Keratinocyte (primary cell): ENCODE measurements around the gene HEG1. TPM values are rescaled to one million over a fixed set of nuclear protein-coding genes. Genes with fewer than 3 reads are reported as not detected.

ENCODE experiments used
- DNase-seq: peaks from one replicate; pipeline ENCODE4 v3.0.0-alpha.2; 2011; ENCODE audit warnings: low read depth, missing footprints, low spot score
- FAIRE-seq: peaks from 2 replicates; lab custom pipeline; 2011; peaks lifted over from hg19 to GRCh38; lab: Jason Lieb, UNC
- H2AFZ ChIP-seq: 2 replicates; pipeline ENCODE4 v1.6.0; 2012; ENCODE audit warnings: low read length, control low read depth, inconsistent platforms; ENCODE audit not compliant: control insufficient read depth
- H3K27ac ChIP-seq: 2 replicates; pipeline ENCODE4 v1.5.1; 2011; ENCODE audit warnings: low read length; ENCODE audit not compliant: control insufficient read depth, insufficient read depth
- H3K27me3 ChIP-seq: 3 replicates; pipeline ENCODE4 v1.6.0; 2011; ENCODE audit warnings: low read length; ENCODE audit not compliant: control insufficient read depth, insufficient read depth; ENCODE audit errors: extremely low read depth
- H3K36me3 ChIP-seq, 2 experiments: 2 replicates in 1 of 2; 3 replicates in 1 of 2; pipeline ENCODE4 v1.5.1; 2011; ENCODE audit warnings: low read length in 2 of 2, mild to moderate bottlenecking in 1 of 2; ENCODE audit not compliant: control insufficient read depth in 2 of 2, insufficient read depth in 2 of 2; ENCODE audit errors: extremely low read depth in 1 of 2
- H3K4me1 ChIP-seq: 3 replicates; pipeline ENCODE4 v1.5.1; 2011; ENCODE audit warnings: low read length; ENCODE audit not compliant: control insufficient read depth, insufficient read depth; ENCODE audit errors: extremely low read depth
- H3K4me2 ChIP-seq: 3 replicates; pipeline ENCODE4 v1.6.0; 2011; ENCODE audit warnings: low read depth, low read length; ENCODE audit not compliant: control insufficient read depth, insufficient read depth; ENCODE audit errors: extremely low read depth
- H3K4me3 ChIP-seq, 3 experiments: fragments of 200-600 bp in 1 of 3; sonication (generic) in 1 of 3; 2 replicates in 2 of 3; 3 replicates in 1 of 3; pipeline ENCODE4 v1.5.1; 2011 to 2016; ENCODE audit warnings: low read length in 3 of 3, mild to moderate bottlenecking in 3 of 3, control low read depth in 2 of 3, inconsistent platforms in 1 of 3, low read depth in 1 of 3, mixed read lengths in 1 of 3, mixed run types in 1 of 3, moderate library complexity in 1 of 3; ENCODE audit not compliant: control insufficient read depth in 2 of 3, insufficient read depth in 2 of 3; ENCODE audit errors: extremely low read depth in 1 of 3
- H3K79me2 ChIP-seq: 2 replicates; pipeline ENCODE4 v1.6.0; 2012; ENCODE audit warnings: low read length; ENCODE audit not compliant: control insufficient read depth, insufficient read depth
- H3K9ac ChIP-seq: 3 replicates; pipeline ENCODE4 v1.6.0; 2011; ENCODE audit warnings: low read length; ENCODE audit not compliant: control insufficient read depth, insufficient read depth; ENCODE audit errors: extremely low read depth
- H3K9me1 ChIP-seq: 3 replicates; pipeline ENCODE4 v1.6.0; 2011; ENCODE audit warnings: low read length; ENCODE audit not compliant: control insufficient read depth, insufficient read depth; ENCODE audit errors: extremely low read depth
- H3K9me3 ChIP-seq: 2 replicates; pipeline ENCODE4 v1.5.1; 2012; ENCODE audit warnings: low read depth, low read length; ENCODE audit not compliant: control insufficient read depth
- H4K20me1 ChIP-seq: 3 replicates; pipeline ENCODE4 v1.6.0; 2011; ENCODE audit warnings: low read length; ENCODE audit not compliant: control insufficient read depth, insufficient read depth; ENCODE audit errors: extremely low read depth
- CTCF ChIP-seq, 3 experiments: IDR thresholded peaks in 1 of 3; conservative IDR thresholded peaks in 1 of 3; optimal IDR thresholded peaks in 1 of 3; 2 replicates in 2 of 3; 3 replicates in 1 of 3; pipeline versions ENCODE3 to v1.5.1; 2011; ENCODE audit warnings: low read length in 3 of 3, mild to moderate bottlenecking in 3 of 3, moderate library complexity in 2 of 3, control low read depth in 1 of 3, inconsistent platforms in 1 of 3; ENCODE audit not compliant: insufficient read depth in 2 of 3; ENCODE audit errors: extremely low read depth in 1 of 3
- EZH2 ChIP-seq: IDR thresholded peaks from one replicate; pipeline ENCODE4 v1.6.1; 2012; ENCODE audit warnings: inconsistent platforms, mild to moderate bottlenecking, low read length, moderate library complexity
- dilution Hi-C: fragments of 300-500 bp; cut with MboI; formaldehyde crosslinking; loops from one replicate; pipeline ENCODE4 v1.7.0; 2020; ENCODE audit warnings: low sequenced_read_pairs; ENCODE audit not compliant: extremely low pct_ligation_motif_present
- polyA plus RNA-seq, 5 experiments: library from polyadenylated mRNA; depleted of rRNA in 3 of 5; stranded (reverse) in 3 of 5; stranded (forward) in 1 of 5; unstranded in 1 of 5; fragments of >200 nt; gene quantifications; 1 replicate in 1 of 5; 2 replicates in 3 of 5; 3 replicates in 1 of 5; pipeline versions ENCODE4 v1.2.1 to v1.2.3, GENCODE V29; 2011 to 2012; ENCODE audit warnings: missing spikeins in 2 of 5, low read depth in 1 of 5, low replicate concordance in 1 of 5

The HEG1 gene
- polyA plus RNA-seq, 1 donor (not counting 4 experiments of a cell fraction or from before 2014, with no cell fraction given), result 12.7 TPM

DNA sequence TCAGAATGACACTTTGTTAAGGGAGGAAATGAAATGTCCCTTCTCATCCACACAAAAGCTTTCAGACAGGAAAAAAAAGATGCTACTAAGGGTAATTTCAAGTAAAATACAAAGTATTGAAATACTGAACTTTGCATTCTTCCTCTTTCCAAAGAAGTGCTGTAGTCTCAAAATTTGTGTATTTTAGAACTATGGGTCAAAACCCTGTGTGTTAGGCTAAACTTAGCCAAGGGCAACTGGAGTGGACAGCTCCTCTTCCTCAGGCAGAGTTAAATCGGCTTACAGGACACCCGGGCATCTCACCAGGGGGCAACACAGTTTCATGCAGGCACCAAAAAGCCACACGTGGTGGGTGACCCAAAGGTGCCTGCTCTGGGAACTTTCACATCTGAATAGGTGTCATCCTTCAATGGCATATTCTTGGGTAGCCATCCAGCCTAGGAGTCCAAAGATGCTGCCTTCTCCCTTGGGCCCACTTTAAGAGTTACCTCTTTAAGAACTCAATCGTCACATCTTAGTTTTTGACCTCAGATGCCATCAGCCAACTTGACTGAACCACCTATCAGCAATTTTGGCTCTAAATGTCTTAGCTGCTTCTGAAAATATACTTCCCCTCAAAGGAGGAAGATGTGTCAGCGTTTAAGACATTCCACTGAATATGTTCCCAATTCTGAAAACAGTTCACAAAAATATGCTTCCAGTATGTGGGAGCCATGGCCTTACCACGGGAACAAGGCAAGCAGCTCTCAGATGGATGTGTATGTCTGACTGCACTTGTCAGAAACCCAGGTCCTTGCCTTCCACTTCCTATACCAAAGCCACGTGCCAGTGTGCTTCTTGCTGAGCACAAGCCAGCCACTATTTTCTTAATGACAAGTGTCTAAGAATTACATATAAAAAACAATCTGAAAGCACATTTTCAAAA is 89.0 kb downstream of the HEG1 start:
- Histone ChIP-seq H3K4me2 (no peak overlapping the region), H2AFZ (no peak overlapping the region), H3K27ac (no peak overlapping the region), H3K79me2 (no peaks in the 10 kb centered on the region), H3K9me1 (no peaks in the 10 kb centered on the region), H3K4me3 (no peak overlapping the region), H3K9ac (no peak overlapping the region), H3K4me1 (no peaks in the 10 kb centered on the region), H3K9me3 (no peaks in the 10 kb centered on the region), H4K20me1 (no peaks in the 10 kb centered on the region), H3K27me3 (no peaks in the 10 kb centered on the region), H3K36me3 (peaks cover 5 to 7% of the 10 kb centered on the region in 2 experiments)
- dilution Hi-C loops, result no loop called here
- TF ChIP-seq EZH2 (no peak), CTCF (optimal IDR thresholded peaks at IDR 0.05 in 1 of 3, IDR thresholded peaks at IDR 0.05 in 1 of 3, conservative IDR thresholded peaks at IDR 0.05 in 1 of 3; ENCODE audit: extremely low read depth in 1 of 3, insufficient read depth in 2 of 3, low read length in 3 of 3) (no peak)
- DNase-seq (no peak), FAIRE-seq (no peak)

- Histone ChIP-seq H3K4me1 (no peaks in the 10 kb centered on the region), H4K20me1 (no peaks in the 10 kb centered on the region), H3K9ac (no peak overlapping the region), H3K36me3 (peaks cover 5 to 7% of the 10 kb centered on the region in 2 experiments), H3K79me2 (no peaks in the 10 kb centered on the region), H3K4me2 (no peak overlapping the region), H3K9me1 (no peaks in the 10 kb centered on the region), H2AFZ (no peak overlapping the region), H3K27ac (no peak overlapping the region), H3K27me3 (no peaks in the 10 kb centered on the region), H3K9me3 (no peaks in the 10 kb centered on the region), H3K4me3 (no peak overlapping the region)
- FAIRE-seq (no peak), DNase-seq (no peak)
- TF ChIP-seq EZH2, result no peak
- TF ChIP-seq CTCF (optimal IDR thresholded peaks at IDR 0.05 in 1 of 3, IDR thresholded peaks at IDR 0.05 in 1 of 3, conservative IDR thresholded peaks at IDR 0.05 in 1 of 3; ENCODE audit: extremely low read depth in 1 of 3, insufficient read depth in 2 of 3, low read length in 3 of 3), result no peak
- dilution Hi-C loops, result no loop called here
Observed at GRCh38 chr3:124965413-124965812, 90.4 kb downstream of the HEG1 start.
